OCI-LY3 (cell line): ENCODE measurements around the gene LEMD1.
"Not testable (repeated sequence)": the region's sequence is repeated elsewhere in the genome, so short reads cannot be mapped to it uniquely, and the experiment has no call there.

Experiments
- H2AFZ ChIP-seq: fragments of 200-600, 300-600 bp; shearing (Covaris generic); 2 replicates; pipeline ENCODE4 v1.6.0; 2014; ENCODE audit warnings: antibody characterized with exemption, low read depth, low read length
- H3K27ac ChIP-seq: fragments of 200-600, 300-600 bp; sonication (generic); 2 replicates; pipeline ENCODE4 v1.5.1; 2014; ENCODE audit warnings: mild to moderate bottlenecking, low read length, moderate library complexity, mixed read lengths
- H3K27me3 ChIP-seq: fragments of 200-600, 300-600 bp; sonication (generic); 2 replicates; pipeline ENCODE4 v1.6.1; 2014; ENCODE audit warnings: low read depth, low read length, mixed read lengths
- H3K36me3 ChIP-seq: fragments of 200-600, 300-600 bp; sonication (generic); replicated peaks from 2 replicates; pipeline ENCODE3; 2014; ENCODE audit warnings: low read depth, low read length, mixed read lengths
- H3K4me1 ChIP-seq: fragments of 300-600, 200-600 bp; sonication (generic); 2 replicates; pipeline ENCODE4 v1.6.1; 2014; ENCODE audit warnings: low read length, mixed read lengths
- H3K4me2 ChIP-seq: fragments of 200-600, 300-600 bp; sonication (generic); 2 replicates; pipeline ENCODE4 v1.6.1; 2014; ENCODE audit warnings: low read length, mixed read lengths
- H3K4me3 ChIP-seq: fragments of 300-600, 200-600 bp; sonication (generic); 2 replicates; pipeline ENCODE4 v1.5.1; 2014; ENCODE audit warnings: antibody characterized with exemption, mild to moderate bottlenecking, low read length, moderate library complexity
- H3K79me2 ChIP-seq: fragments of 300-600, 200-600 bp; shearing (Covaris generic); 2 replicates; pipeline ENCODE4 v1.6.1; 2014; ENCODE audit warnings: mild to moderate bottlenecking, low read length, mixed read lengths
- H3K9ac ChIP-seq: fragments of 300-600, 200-600 bp; shearing (Covaris generic); 2 replicates; pipeline ENCODE4 v1.6.0; 2014; ENCODE audit warnings: mild to moderate bottlenecking, low read length, moderate library complexity
- H3K9me3 ChIP-seq: fragments of 200-600, 300-600 bp; shearing (Covaris generic); 2 replicates; pipeline ENCODE4 v1.6.1; 2014; ENCODE audit warnings: low read length, mixed read lengths; ENCODE audit not compliant: insufficient read depth
- H4K20me1 ChIP-seq: fragments of 200-600, 300-600 bp; sonication (generic); 2 replicates; pipeline ENCODE4 v1.6.1; 2016; ENCODE audit warnings: low read length, mixed read lengths; ENCODE audit not compliant: insufficient read depth
- CTCF ChIP-seq: fragments of 200-600, 300-600 bp; sonication (generic); IDR thresholded peaks from 2 replicates; pipeline ENCODE4 v1.5.1; 2014; ENCODE audit warnings: antibody characterized with exemption, low read length, low read depth
- EZH2phosphoT487 ChIP-seq: fragments of 200-600 bp; shearing (Covaris generic); IDR thresholded peaks from 2 replicates; pipeline ENCODE4 v1.6.1; 2018; ENCODE audit warnings: antibody characterized with exemption, mixed run types, low read depth

Gene LEMD1

GRCh38 chr1:205368478-205368877, 53.4 kb downstream of the LEMD1 start:
- TF ChIP-seq EZH2phosphoT487 (no peak), CTCF (no peak)
- H2AFZ ChIP-seq = no peak overlapping the region
- no peaks in the 10 kb centered on the region for H3K79me2 ChIP-seq
- no peak overlapping the region for H3K9ac ChIP-seq
- H3K27ac ChIP-seq = no peak overlapping the region
- no peaks in the 10 kb centered on the region for H3K9me3 ChIP-seq
- peaks cover 40% of the 10 kb centered on the region for H3K27me3 ChIP-seq
- no peaks in the 10 kb centered on the region for H4K20me1 ChIP-seq
- H3K4me1 ChIP-seq = no peaks in the 10 kb centered on the region
- no peak overlapping the region for H3K4me3 ChIP-seq
- no peaks in the 10 kb centered on the region for H3K36me3 ChIP-seq
- H3K4me2 ChIP-seq = no peak overlapping the region

GRCh38 chr1:205365945-205366463, 55.9 kb downstream of the LEMD1 start:
- Histone ChIP-seq H3K27ac (no peak overlapping the region), H2AFZ (no peak overlapping the region), H3K27me3 (peaks cover 42% of the 10 kb centered on the region), H4K20me1 (no peaks in the 10 kb centered on the region), H3K4me1 (no peaks in the 10 kb centered on the region), H3K79me2 (no peaks in the 10 kb centered on the region), H3K4me3 (no peak overlapping the region), H3K36me3 (no peaks in the 10 kb centered on the region), H3K9me3 (no peaks in the 10 kb centered on the region), H3K9ac (no peak overlapping the region), H3K4me2 (no peak overlapping the region)
- no peak for TF ChIP-seq CTCF

- H2AFZ ChIP-seq, H3K4me2 ChIP-seq, H3K27ac ChIP-seq, H4K20me1 ChIP-seq, H3K36me3 ChIP-seq, H3K4me3 ChIP-seq, H3K4me1 ChIP-seq, H3K9ac ChIP-seq, H3K79me2 ChIP-seq, H3K9me3 ChIP-seq: not testable (repeated sequence)
- peaks cover 46% of the 10 kb centered on the region for H3K27me3 ChIP-seq
Measured at GRCh38 chr1:205365086-205365485, 56.8 kb downstream of the LEMD1 start.

- TF ChIP-seq EZH2phosphoT487 (no peak), CTCF (no peak)
- Histone ChIP-seq H4K20me1 (no peaks in the 10 kb centered on the region), H2AFZ (no peak overlapping the region), H3K79me2 (no peaks in the 10 kb centered on the region), H3K4me1 (no peaks in the 10 kb centered on the region), H3K27me3 (peaks cover 64% of the 10 kb centered on the region), H3K9ac (no peak overlapping the region), H3K9me3 (no peaks in the 10 kb centered on the region), H3K36me3 (no peaks in the 10 kb centered on the region), H3K4me2 (no peak overlapping the region), H3K27ac (no peak overlapping the region), H3K4me3 (no peak overlapping the region)
Measured at GRCh38 chr1:205360891-205361290, 61.0 kb downstream of the LEMD1 start.
